SK-N-MC (cell line): ENCODE measurements around the gene HOXC11.

ENCODE experiments used
- EZH2 ChIP-seq: fragments of 200-600 bp; sonication (generic); IDR thresholded peaks from one replicate; pipeline ENCODE4 v1.6.1; 2017; ENCODE audit warnings: antibody characterized with exemption
- FOXP2 ChIP-seq: optimal IDR thresholded peaks from 2 replicates; pipeline ENCODE3; 2011; ENCODE audit warnings: mild to moderate bottlenecking, moderate library complexity; ENCODE audit not compliant: insufficient read depth; ENCODE audit errors: extremely low read length, control extremely low read depth
- POLR2AphosphoS5 ChIP-seq: IDR thresholded peaks from 2 replicates; pipeline ENCODE4 v1.6.1; 2012; ENCODE audit warnings: mild to moderate bottlenecking, low read depth, low read length, borderline replicate concordance

GRCh38 chr12:54008260-54008552 is 35.3 kb downstream of the HOXC11 start:
- TF ChIP-seq EZH2 = no peak
- TF ChIP-seq POLR2AphosphoS5 = no peak
- TF ChIP-seq FOXP2 = no peak
